ENCODE results near the gene ASCC1.

Gene ASCC1

DNA sequence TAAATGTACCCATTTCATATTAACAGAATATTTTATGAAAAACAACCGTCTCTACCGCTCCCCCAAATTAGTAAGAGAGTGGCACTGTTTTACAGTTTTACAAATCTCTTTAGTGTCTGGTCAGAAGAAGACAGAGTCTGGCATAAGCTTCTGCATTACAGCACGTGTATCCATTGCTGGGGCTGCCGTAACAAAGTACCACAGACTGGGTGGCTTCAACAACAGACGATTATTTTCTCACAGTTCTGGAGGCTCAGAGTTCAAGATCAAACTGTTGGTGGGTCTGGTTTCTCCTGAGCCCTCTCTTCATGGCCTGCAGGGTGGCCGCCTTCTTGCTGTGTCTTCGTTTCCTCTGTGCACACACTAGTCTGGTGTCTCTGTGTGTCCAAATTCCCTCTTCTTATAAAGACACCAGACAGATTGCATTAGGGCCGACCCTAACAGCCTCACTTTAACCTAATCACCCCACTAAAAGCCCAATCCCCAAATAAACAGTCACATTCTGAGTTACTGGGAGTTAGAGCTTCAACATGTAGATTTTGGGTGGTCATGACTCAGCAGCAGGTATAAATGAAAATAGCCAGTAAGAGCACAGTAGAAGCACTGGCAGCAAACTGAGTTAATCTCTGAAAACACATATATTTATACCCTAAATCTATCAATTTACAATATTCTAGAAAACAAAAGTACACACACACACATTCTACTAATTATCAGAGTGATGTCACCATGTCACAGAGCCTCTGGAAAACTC lies 123.7 kb downstream of the ASCC1 start:
- TF ChIP-seq, protein P1, sequence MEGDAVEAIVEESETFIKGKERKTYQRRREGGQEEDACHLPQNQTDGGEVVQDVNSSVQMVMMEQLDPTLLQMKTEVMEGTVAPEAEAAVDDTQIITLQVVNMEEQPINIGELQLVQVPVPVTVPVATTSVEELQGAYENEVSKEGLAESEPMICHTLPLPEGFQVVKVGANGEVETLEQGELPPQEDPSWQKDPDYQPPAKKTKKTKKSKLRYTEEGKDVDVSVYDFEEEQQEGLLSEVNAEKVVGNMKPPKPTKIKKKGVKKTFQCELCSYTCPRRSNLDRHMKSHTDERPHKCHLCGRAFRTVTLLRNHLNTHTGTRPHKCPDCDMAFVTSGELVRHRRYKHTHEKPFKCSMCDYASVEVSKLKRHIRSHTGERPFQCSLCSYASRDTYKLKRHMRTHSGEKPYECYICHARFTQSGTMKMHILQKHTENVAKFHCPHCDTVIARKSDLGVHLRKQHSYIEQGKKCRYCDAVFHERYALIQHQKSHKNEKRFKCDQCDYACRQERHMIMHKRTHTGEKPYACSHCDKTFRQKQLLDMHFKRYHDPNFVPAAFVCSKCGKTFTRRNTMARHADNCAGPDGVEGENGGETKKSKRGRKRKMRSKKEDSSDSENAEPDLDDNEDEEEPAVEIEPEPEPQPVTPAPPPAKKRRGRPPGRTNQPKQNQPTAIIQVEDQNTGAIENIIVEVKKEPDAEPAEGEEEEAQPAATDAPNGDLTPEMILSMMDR (IDR thresholded peaks at IDR 0.05; ENCODE audit: insufficient read depth, missing control alignments), result no peak
- FAIRE-seq (no peak), DNase-seq (ENCODE audit: insufficient read length, low spot score) (no peak)

DNA sequence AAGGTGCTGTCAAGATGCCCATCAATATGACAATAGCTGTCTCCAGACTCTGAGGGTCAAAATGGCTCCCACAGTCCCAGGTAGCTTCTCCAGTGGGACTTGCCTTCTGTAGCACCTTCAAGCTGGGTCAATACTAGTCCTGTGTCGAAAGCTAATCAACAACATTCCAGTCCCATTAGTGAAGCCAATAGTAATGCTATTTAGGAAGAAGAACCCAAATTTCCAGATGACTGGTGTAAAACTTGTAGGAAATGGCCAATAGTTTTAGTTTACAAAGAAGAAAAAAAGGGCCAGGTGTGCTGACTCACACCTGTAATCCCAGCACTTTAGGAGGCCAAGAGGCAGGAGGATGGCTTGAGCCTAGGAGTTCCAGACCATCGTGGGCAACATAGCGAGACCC lies 125.8 kb downstream of the ASCC1 start:
- TF ChIP-seq, protein P1 (IDR thresholded peaks at IDR 0.05; ENCODE audit: insufficient read depth, missing control alignments), result no peak
- DNase-seq (ENCODE audit: insufficient read length, low spot score), result no peak
- no peak for FAIRE-seq

DNA sequence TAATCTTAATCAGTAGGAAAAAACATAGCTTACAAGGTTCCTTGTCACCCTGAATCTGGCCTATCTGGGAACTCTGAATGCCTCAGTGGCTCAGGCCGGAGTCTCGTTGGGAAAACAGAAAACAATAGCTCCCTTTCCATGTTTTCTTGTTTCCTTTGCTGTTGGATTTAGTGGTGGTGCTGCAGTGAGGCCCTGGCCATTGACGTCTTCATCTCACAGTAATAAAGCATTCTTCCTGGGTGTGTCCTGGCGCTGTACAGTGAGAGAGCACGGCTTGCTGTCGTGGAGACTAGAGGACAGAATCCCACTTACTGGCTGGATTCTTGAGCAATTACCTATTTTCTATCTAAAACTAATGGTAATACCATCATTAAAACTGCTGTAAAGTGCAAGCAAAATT lies 126.5 kb downstream of the ASCC1 start:
- no peak for DNase-seq (ENCODE audit: insufficient read length, low spot score)
- FAIRE-seq, result no peak

DNA sequence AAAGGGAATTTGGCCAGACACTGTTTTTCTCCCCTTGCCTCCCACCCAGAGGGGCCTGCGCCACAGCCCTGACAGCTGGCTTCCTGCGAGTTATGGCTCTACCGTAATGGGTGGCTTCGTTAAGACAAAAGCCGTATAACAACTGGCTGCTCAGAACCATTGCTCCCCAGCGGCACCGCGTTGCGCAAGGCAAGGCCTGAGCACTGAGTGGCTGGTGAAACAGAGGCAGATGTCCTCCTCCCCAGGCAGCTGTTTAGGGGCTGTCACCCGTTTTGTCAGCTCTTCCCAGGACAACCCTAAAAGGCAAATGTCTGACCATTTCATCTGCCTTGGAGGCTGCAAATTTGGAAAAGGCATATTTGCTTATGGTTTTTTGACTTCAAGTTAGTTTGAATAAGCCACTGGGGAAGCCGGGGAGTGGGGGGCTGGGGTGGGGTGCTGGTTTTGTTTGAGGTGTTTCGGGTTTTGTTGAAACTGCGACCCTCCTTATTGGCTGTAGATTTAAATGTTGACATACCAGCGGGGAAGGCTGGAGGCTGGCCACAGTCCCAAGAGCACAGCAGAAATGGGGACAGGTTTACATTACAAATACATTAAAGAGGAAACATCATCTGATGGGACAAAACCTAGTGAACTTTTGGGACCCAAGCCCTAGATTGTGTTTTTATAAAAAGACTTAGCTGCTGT lies 127.0 kb downstream of the ASCC1 start:
- TF ChIP-seq, protein P1 (IDR thresholded peaks at IDR 0.05; ENCODE audit: insufficient read depth, missing control alignments), result no peak
- DNase-seq (ENCODE audit: insufficient read length, low spot score), result no peak
- FAIRE-seq, result no peak

More for the DNA sequence above, 126.5 kb downstream of the ASCC1 start:
- TF ChIP-seq, protein P1 (IDR thresholded peaks at IDR 0.05; ENCODE audit: insufficient read depth, missing control alignments), result no peak

DNA sequence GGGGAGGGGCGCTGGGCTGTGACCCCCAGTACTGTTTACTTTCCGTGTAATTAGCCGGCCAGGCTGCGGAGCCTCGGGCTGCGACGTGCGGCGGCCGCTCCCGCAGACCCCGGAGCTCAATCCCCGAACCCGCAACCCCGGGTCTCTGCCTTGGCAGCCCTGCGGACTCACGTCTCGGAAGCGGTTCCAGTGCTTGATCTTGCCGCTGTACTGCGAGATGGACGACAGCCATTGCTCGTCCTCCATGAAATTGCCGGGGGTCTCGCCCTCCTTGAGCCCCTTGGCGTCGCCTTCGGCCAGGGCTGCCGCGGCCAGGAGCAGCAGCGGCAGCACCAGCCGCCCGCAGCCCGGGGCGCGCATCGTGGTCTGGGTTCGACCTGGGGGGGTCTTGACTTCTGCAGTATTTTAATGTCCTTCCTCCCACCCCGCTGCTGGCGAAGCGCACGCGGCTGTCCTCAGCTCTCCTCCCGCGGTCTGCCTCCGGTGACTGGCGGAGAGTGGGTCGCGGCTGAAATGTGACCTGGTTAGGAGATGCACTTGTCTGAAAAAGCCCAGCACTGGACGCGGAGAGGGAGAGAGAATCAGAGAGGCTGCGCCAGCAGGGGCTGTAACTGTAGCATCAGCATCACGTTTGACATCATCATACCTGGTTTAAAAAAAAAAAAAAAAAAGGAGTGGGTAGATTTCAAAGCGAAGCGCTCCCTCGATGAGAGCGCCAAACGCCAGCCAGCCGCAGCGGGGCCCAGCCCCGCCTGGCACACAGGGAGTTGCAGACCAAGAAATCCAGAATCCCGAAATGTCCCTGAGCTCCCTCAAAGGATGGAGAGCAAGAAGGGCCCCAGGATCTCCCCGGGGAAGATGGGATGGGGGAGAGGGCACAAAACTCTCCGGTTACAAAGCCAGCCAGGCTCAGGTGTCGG lies 127.8 kb downstream of the ASCC1 start, which contains the start of gene SPOCK2:
SPOCK2 (minus strand) TSS at position 583 of the 920 bp plus-strand sequence; CDS start at position 360, 223 bp downstream.
- TF ChIP-seq, protein P1 (IDR thresholded peaks at IDR 0.05; ENCODE audit: insufficient read depth, missing control alignments), result no peak
- DNase-seq (ENCODE audit: insufficient read length, low spot score) (no peak), FAIRE-seq (no peak)

DNA sequence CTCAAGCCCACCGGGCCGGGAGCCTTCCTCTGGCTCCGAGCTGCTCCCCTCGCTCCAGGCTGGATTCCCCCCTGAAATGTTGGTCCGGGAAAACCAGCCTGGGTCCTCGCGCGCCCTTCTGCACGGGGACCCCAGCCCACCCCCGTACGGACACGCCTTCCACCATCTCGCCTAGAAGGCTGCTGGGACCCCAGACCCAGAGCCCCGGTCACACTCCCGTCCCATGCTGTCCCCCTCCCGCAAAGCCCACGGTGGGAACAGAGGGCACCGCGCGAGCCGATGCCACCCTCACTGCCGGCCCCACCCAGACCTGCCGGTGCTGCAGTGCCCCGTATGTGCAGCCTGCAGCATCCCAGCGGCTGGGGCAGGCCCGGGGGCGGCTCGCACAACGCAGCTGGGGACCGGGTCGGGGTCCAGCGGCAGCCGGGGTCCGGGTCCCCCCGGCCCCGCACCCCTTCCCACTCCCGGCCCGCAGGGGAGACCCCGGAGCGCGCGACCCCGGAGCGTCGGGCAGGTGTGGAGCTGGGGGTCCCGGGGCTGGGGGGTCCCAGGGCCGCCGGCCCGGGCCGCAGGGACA lies 128.6 kb downstream of the ASCC1 start:
- DNase-seq (ENCODE audit: insufficient read length, low spot score) (no peak), FAIRE-seq (no peak)
- TF ChIP-seq, protein P1 (IDR thresholded peaks at IDR 0.05; ENCODE audit: insufficient read depth, missing control alignments), result no peak
